Suprapubic skin (tissue), 4 donors: ENCODE results near the gene TRIM52. TPM values are rescaled to one million over a fixed set of nuclear protein-coding genes. Genes with fewer than 3 reads are reported as not detected.
"Not testable (repeated sequence)": the region's sequence is repeated elsewhere in the genome, so short reads cannot be mapped to it uniquely, and the experiment has no call there.

Experiments used
- DNase-seq, 2 donors: peaks; one replicate each; pipeline ENCODE4 v3.0.0-alpha.2; 2019; ENCODE audit warnings: low spot score in 2 of 2
- H3K27ac ChIP-seq: fragments of 200-600 bp; sonication (generic); one replicate; pipeline ENCODE4 v1.5.1; 2019
- H3K27me3 ChIP-seq: fragments of 200-600 bp; sonication (generic); one replicate; pipeline ENCODE4 v1.5.1; 2019
- H3K36me3 ChIP-seq: fragments of 200-600 bp; sonication (generic); one replicate; pipeline ENCODE4 v1.5.1; 2019
- H3K4me1 ChIP-seq: fragments of 200-600 bp; sonication (generic); one replicate; pipeline ENCODE4 v1.5.1; 2019
- H3K4me3 ChIP-seq: fragments of 200-600 bp; sonication (generic); one replicate; pipeline ENCODE4 v1.5.1; 2019; ENCODE audit warnings: mild to moderate bottlenecking
- H3K9me3 ChIP-seq: fragments of 200-600 bp; sonication (generic); one replicate; pipeline ENCODE4 v1.5.1; 2019
- EP300 ChIP-seq: sonication (generic); formaldehyde crosslinking; IDR thresholded peaks from one replicate; pipeline ENCODE4 v1.6.1; 2017; ENCODE audit warnings: antibody characterized with exemption
- POLR2A ChIP-seq, 2 donors: fragments of 450-650 bp; IDR thresholded peaks; one replicate each; pipeline ENCODE4 v1.6.1; 2017; ENCODE audit warnings: antibody characterized with exemption in 2 of 2, mild to moderate bottlenecking in 2 of 2, moderate library complexity in 2 of 2
- POLR2AphosphoS5 ChIP-seq, 3 donors: sonication (generic); formaldehyde crosslinking; IDR thresholded peaks; one replicate each; pipeline ENCODE4 v1.6.1; 2017; ENCODE audit warnings: antibody characterized with exemption in 3 of 3
- WGBS: methylation state at CpG from one replicate; pipeline ENCODE4 v1.1.5; 2018; 5-methylcytosine and 5-hydroxymethylcytosine counted together
- total RNA-seq, 4 donors: library from RNA; depleted of rRNA; stranded (reverse); fragments of >200 nt; gene quantifications; one replicate each; pipeline ENCODE4 v1.1.0, GENCODE V29; 2016
- TF ChIP-seq, protein P1 (sequence below), 2 donors: fragments of 200-600 bp in 1 of 2; fragments of 450-650 bp in 1 of 2; sonication (generic) in 1 of 2; IDR thresholded peaks; one replicate each; pipeline ENCODE4 v1.5.1; 2016 to 2019; ENCODE audit warnings: antibody characterized with exemption in 2 of 2, mild to moderate bottlenecking in 1 of 2, moderate library complexity in 1 of 2

The TRIM52 gene
- total RNA-seq, 4 donors from 2014 or later, result 6.7 to 15.4 (median 10.1) TPM

DNA sequence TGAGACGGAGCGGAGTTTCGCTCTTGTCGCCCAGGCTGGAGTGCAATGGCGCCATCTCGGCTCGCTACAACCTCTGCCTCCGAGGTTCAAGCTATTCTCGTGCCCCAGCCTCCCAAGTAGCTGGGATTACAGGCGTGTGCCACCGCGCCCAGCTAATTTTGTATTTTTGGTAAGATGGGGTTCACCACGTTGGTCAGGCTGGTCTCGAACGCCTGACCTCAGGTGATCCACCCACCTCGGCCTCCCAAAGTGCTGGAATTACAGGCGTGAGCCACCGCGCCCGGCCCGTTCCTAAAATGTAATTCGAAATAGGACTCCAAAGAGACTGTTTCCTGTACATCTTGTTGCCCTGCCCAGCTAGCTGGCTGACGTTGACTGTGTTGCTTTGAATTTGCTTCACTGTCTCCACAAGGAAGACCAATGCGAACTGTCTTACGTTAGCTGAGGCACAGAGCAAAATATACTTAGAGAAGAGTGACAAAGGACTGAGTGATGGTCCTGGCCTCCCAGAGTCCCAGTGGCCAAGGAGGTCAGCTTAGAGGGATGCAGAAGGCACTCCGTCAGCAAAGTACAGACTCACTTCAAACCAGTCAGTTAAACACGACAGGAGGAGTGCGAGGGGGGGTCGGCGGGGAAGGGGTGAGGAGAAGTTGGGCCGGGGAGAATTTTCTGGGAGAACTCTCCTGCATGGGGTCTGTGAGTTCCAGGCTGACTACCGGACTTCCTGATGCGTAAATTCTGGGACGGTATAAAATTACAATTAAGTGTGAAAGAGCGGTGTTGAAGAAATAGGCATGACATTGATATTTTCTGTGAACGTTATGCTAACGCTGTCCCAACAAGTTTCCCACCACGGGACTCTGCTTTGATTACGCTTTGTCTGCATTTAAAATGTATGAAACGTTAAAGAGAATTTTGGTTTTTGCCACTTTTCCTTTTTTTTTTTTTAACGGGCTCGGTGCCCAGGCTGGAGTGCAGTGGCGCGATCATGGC, 44.6 kb downstream of the TRIM52 start:
- TF ChIP-seq EP300, result no peak
- TF ChIP-seq, protein P1, sequence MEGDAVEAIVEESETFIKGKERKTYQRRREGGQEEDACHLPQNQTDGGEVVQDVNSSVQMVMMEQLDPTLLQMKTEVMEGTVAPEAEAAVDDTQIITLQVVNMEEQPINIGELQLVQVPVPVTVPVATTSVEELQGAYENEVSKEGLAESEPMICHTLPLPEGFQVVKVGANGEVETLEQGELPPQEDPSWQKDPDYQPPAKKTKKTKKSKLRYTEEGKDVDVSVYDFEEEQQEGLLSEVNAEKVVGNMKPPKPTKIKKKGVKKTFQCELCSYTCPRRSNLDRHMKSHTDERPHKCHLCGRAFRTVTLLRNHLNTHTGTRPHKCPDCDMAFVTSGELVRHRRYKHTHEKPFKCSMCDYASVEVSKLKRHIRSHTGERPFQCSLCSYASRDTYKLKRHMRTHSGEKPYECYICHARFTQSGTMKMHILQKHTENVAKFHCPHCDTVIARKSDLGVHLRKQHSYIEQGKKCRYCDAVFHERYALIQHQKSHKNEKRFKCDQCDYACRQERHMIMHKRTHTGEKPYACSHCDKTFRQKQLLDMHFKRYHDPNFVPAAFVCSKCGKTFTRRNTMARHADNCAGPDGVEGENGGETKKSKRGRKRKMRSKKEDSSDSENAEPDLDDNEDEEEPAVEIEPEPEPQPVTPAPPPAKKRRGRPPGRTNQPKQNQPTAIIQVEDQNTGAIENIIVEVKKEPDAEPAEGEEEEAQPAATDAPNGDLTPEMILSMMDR (IDR thresholded peaks at IDR 0.05), result no peak
- no peak for TF ChIP-seq POLR2AphosphoS5 (IDR thresholded peaks at IDR 0.05)
- TF ChIP-seq POLR2A (IDR thresholded peaks at IDR 0.05), result no peak
- H3K4me3 ChIP-seq, result peak overlapping the region; percentile 46
- no peak for DNase-seq
- peaks cover 29% of the 10 kb centered on the region for H3K4me1 ChIP-seq
- 26% methylated on average over 44 of the region's 44 CpGs for WGBS
- no peak overlapping the region for H3K27ac ChIP-seq
- H3K36me3 ChIP-seq, result no peaks in the 10 kb centered on the region
- no peaks in the 10 kb centered on the region for H3K27me3 ChIP-seq
- no peaks in the 10 kb centered on the region for H3K9me3 ChIP-seq

DNA sequence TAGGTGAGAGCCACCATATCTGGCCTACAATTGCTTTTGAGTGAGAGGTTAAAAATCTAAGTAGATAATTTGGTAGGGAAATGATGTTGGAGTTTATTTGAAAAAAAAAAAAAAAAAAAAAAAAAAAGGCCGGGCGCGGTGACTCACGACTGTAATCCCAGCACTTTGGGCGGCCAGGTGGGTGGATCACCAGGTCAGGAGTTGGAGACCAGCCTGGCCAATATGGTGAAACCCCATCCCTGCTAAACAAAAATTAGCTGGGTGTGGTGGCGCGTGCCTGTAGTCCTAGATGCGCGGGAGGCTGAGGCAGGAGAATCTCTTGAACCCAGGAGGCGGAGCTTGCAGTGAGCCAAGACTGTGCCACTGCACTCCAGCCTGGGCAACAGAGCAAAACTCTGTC, 46.7 kb downstream of the TRIM52 start:
- not testable (repeated sequence) for H3K36me3 ChIP-seq, H3K27ac ChIP-seq, H3K9me3 ChIP-seq, H3K4me3 ChIP-seq, H3K27me3 ChIP-seq, DNase-seq
- H3K4me1 ChIP-seq, result peaks cover 29% of the 10 kb centered on the region
- 88% methylated on average over 10 of the region's 10 CpGs for WGBS

DNA sequence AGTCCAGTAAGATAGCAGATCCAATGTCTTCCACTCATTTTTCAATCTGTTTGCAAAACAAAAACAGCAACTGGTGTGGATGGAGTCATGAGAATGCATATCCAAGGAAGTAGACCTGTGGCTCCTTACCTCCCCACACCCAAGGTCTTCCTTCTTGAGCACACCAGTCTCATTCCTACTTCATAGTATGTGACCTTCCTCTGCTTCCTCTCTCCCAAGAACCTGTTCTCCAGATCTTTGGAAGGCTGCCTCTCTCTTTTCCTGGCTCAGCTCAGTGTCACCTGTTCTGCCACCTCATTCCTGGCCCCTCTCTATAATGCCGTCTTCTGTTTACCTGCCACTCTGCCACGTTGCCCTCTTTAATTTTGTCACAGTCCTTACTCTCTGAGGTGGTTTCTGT, 48.0 kb downstream of the TRIM52 start:
- peaks cover 22% of the 10 kb centered on the region for H3K4me1 ChIP-seq
- no peak for TF ChIP-seq POLR2A (IDR thresholded peaks at IDR 0.05)
- TF ChIP-seq, protein P1 (IDR thresholded peaks at IDR 0.05), result no peak
- no peak for TF ChIP-seq POLR2AphosphoS5 (IDR thresholded peaks at IDR 0.05)
- TF ChIP-seq EP300, result no peak
- no peaks in the 10 kb centered on the region for H3K36me3 ChIP-seq
- H3K27me3 ChIP-seq, result no peaks in the 10 kb centered on the region
- no peak overlapping the region for H3K27ac ChIP-seq
- no peaks in the 10 kb centered on the region for H3K9me3 ChIP-seq
- no peak overlapping the region for H3K4me3 ChIP-seq
- DNase-seq, result no peak
- 68% methylated on average over 2 of the region's 2 CpGs for WGBS

GRCh38 chr5:181212080-181212479, 48.9 kb downstream of the TRIM52 start:
- Histone ChIP-seq H3K4me3 (no peak overlapping the region), H3K9me3 (no peaks in the 10 kb centered on the region), H3K36me3 (no peaks in the 10 kb centered on the region), H3K4me1 (peaks cover 22% of the 10 kb centered on the region), H3K27me3 (no peaks in the 10 kb centered on the region), H3K27ac (no peak overlapping the region)
- no peak for DNase-seq
- WGBS, result 97% methylated on average over 6 of the region's 6 CpGs
- TF ChIP-seq, protein P1 (IDR thresholded peaks at IDR 0.05), result no peak
- TF ChIP-seq POLR2A (IDR thresholded peaks at IDR 0.05), result no peak
- TF ChIP-seq EP300, result no peak

- H3K9me3 ChIP-seq, result no peaks in the 10 kb centered on the region
- DNase-seq, result no peak
- H3K27me3 ChIP-seq, result no peaks in the 10 kb centered on the region
- H3K36me3 ChIP-seq, result no peaks in the 10 kb centered on the region
- no peak overlapping the region for H3K27ac ChIP-seq
- WGBS, result 67% methylated on average over 7 of the region's 7 CpGs
- TF ChIP-seq EP300 (no peak), POLR2AphosphoS5 (IDR thresholded peaks at IDR 0.05) (no peak), POLR2A (IDR thresholded peaks at IDR 0.05) (no peak)
- TF ChIP-seq, protein P1 (IDR thresholded peaks at IDR 0.05), result no peak
- H3K4me1 ChIP-seq, result peaks cover 21% of the 10 kb centered on the region
- H3K4me3 ChIP-seq, result no peak overlapping the region
Measured at GRCh38 chr5:181211208-181211607, 49.7 kb downstream of the TRIM52 start.

- not testable (repeated sequence) for H3K4me3 ChIP-seq, H3K9me3 ChIP-seq, H3K27ac ChIP-seq, H3K27me3 ChIP-seq, H3K36me3 ChIP-seq, DNase-seq
- H3K4me1 ChIP-seq, result peaks cover 22% of the 10 kb centered on the region
- WGBS, result 79% methylated on average over 17 of the region's 17 CpGs
Measured at GRCh38 chr5:181210698-181211097, 50.2 kb downstream of the TRIM52 start.

- H3K36me3 ChIP-seq, H3K4me3 ChIP-seq, DNase-seq, H3K27ac ChIP-seq, H3K27me3 ChIP-seq, H3K9me3 ChIP-seq: not testable (repeated sequence)
- 87% methylated on average over 11 of the region's 11 CpGs for WGBS
- peaks cover 28% of the 10 kb centered on the region for H3K4me1 ChIP-seq
Measured at GRCh38 chr5:181210148-181210547, 50.8 kb downstream of the TRIM52 start.

DNA sequence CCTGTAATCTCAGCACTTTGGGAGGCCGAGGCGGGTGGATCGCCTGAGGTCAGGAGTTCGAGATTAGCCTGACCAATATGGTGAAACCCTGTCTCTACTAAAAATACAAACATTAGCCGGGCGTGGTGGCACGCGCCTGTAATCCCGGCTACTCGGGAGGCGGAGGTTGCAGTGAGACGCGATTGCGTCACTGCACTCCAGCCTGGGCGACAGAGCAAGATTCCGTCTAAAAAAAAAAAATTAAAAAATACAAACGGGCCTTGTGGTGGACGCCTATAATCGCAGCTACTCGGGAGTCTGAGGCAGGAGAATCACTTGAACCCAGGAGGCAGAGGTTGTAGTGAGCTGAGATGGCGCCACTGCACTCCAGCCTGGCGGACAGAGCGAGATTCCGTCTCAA, 51.9 kb downstream of the TRIM52 start:
- H3K4me1 ChIP-seq, result peaks cover 37% of the 10 kb centered on the region
- H3K9me3 ChIP-seq, H3K36me3 ChIP-seq, H3K27ac ChIP-seq, H3K4me3 ChIP-seq, DNase-seq, H3K27me3 ChIP-seq: not testable (repeated sequence)
- WGBS, result 88% methylated on average over 24 of the region's 24 CpGs
